HG02678 (cell line): ENCODE results near the gene NFATC3.

Experiments
- ATAC-seq: cut with Tn5 transposase; IDR thresholded peaks from one replicate; pipeline ENCODE4 v1.9.1; 2021; ENCODE audit warnings: mild to moderate bottlenecking, moderate library complexity; ENCODE audit not compliant: unreplicated experiment

Gene NFATC3

DNA sequence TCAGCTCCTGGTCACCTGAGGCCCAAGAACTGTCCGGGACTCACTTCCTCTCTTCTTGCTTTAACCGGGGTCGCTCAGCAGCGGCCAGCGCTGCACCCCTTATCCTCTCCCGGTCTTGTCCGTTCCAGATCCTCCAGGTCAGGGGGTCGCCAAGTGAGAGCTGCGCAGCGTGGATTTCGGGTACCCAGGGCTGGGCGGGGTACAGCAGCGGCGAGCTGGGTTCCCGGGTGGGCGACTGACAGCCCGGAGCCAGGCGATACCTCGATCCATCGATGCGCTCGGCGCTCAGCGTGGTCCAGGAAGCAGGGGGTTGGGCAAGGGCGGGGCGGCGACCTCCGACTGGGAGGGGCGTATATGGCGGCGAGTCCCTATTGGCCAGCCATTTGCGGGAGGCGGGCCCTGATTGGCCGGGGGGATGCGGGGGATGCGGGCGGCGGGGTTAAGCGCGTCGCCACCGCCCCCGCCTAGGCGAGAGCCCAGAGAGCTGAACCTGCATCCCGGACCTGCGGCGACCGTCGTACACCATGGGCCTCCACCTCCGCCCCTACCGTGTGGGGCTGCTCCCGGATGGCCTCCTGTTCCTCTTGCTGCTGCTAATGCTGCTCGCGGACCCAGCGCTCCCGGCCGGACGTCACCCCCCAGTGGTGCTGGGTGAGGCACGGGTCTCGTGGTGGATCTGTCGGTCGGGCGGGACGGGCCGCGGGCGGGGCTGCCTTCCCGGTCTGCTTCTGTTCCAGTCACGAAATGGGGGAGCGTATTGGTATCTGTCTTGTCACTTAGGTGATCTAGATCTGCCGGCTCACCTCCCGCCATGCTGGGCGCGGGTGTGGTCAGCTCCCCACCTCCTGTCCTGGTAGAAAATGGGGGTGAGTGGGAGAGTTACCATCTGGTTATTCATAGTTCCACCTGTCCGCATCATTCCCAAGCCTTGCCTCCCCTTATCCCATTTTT lies 160.0 kb downstream of the NFATC3 start, which contains the start of gene PLA2G15:
TSS of gene PLA2G15 (plus strand) at position 471 of the 951 bp plus-strand sequence. CDS start at position 525, 54 bp downstream.
- ATAC-seq = peak; percentile 87

DNA sequence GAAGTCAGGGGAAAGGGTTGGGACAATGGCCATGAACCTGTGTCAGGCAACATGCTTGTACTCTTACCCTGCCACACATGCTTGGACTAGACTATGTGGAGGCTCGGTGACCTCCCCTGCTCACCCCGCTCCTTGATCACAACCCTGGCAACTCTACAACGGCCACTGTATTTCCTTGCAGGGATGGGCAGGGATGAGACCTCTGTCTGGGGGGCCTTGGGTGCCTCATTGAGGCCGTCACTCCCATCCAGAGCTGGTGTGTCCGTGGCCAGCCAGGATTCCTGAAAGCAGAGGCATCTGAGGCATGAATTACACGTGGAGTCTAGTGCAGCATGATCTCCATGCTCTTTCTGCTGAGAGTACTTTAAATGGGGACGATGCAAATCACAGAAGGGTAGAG lies 161.0 kb downstream of the NFATC3 start:
- no peak for ATAC-seq

DNA sequence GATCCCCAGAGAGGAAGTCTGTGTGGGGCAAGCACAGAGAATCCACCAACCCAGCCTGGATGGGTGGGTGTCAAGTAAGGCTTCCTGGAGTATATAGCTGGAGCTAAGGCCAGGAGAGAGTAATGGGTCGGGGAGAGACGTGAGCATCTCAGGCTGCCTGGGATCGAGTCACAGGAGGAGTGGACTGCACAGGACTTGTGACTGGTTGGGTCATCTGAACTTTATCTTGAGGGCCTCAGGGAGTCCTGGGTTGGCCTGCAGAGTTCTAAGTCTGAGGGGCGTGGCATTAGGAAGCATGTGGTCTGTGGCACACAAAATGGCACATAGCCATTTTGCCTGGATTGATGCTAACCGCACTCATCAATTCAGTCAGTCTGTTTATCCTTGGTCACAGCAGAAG lies 161.5 kb downstream of the NFATC3 start:
- no peak for ATAC-seq

DNA sequence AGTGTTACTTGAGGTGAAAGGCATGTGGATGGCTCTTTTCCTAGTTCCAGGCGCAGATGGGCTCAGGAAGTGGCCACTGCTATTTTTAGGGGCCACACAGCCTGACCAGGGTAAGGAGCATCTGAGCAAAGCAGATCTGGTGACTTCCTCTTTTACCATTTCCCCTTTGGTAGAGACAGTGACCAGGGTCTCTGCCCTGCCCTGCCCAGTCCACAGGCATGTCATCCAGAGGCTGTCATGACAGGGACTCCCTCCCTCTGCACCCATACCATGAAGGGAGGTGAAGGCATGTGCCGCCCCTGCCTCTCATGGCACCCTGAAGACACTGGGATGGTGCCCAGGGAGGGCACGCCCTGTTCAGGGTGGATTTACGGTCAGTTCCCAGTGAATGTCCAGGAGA lies 162.2 kb downstream of the NFATC3 start:
- ATAC-seq = no peak

GRCh38 chr16:68247932-68248331 lies 162.8 kb downstream of the NFATC3 start:
- ATAC-seq = no peak

GRCh38 chr16:68249371-68249770 lies 164.2 kb downstream of the NFATC3 start:
- ATAC-seq = no peak

DNA sequence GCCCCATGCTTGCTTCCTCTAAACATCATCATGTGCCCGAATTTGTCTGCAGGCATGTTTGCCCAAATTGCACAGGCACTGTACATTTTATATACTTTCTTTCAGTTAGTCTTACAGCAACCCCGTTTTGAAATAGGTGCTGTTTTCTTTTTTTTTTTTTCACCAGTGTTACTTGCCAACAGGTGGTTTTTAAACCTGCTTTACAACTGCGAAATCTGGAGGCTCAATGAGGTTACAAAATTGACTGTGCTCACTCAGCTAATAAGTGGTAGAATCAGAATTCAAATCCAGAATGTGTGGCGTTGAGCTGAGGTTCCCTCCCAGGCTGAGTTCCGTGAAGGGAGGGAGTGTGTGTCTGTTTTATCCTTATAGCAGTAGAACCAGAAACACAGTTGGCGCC lies 165.8 kb downstream of the NFATC3 start:
- ATAC-seq = no peak

- no peak for ATAC-seq
These were observed 166.7 kb downstream of the NFATC3 start for GRCh38 chr16:68251832-68252231.

- no peak for ATAC-seq
These were observed 167.2 kb downstream of the NFATC3 start for GRCh38 chr16:68252383-68252782.

GRCh38 chr16:68253721-68254120 lies 168.6 kb downstream of the NFATC3 start:
- ATAC-seq = no peak

GRCh38 chr16:68255712-68256111 lies 170.5 kb downstream of the NFATC3 start:
- ATAC-seq = no peak

GRCh38 chr16:68257251-68257905 lies 172.2 kb downstream of the NFATC3 start:
- ATAC-seq = peak; percentile 74

DNA sequence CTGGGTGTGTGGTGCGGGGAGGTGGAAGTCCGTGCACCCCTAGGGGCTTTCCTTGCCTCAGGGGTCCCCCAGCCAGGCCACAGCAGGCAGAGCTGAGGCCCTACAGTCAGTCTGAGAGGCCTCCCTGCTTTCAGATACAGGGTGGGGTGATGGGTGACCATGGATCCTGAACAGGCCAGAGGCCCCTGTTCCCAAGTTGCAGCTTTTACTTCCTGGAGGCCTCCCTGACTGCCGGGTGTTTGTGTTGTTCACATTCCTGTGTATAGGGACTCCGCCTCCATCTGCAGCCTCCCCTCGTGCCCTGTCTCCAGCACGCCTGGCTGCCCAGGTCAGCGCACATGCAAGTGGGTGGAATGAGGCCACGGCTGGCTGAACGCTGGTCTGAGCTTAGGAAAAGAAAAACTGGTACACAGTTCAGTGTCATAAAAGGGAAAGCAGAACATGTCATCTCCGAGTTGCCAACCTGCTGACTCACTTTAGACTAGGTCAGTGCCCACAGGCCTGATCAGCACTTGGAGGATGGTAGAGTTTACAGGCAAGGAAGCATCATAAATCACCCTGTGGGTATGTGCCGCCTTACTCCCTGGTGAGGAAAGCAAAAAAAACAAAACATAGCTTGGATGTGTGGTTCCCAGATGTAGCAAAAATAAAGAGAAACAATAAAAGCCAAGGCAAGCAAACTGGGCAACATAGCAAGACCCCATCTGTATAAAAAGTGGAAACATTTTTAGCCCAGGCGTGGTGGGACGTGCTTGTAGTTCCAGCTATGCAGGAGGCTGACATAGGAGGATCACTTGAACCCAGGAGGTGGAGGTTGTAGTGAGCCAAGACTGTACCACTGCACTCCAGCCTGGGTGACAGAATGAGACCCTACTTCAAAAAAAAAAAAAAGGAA lies 173.0 kb downstream of the NFATC3 start:
- ATAC-seq = no peak

GRCh38 chr16:68259007-68259825 lies 174.0 kb downstream of the NFATC3 start:
- no peak for ATAC-seq

DNA sequence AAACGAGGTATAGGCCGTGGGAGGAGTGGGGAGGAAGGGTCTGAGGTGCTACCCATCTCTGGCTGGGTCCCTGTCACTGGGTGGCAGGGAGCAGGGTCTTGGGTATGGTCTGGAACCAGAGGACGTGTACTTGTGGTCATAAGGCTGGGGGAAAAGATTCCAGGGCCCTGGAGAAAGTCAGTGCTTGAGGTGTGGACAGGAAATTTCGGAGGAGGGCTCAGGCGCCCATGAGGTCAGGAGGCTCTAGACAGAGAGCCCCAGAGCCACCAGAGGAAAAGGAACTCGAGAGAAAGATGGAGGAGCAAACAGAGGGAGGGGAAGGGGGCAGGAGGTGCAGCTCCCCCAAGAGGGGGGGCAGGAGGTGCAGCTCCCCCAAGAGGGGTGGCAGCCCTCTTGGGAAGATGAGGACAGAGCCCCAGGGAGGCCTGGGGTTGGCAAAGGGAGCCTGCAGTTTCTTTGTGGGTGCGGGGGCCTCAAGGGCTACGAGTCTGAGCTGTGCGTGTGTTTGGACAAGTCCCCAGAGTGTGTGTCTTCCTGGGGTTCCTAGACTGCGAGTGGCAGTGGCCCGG lies 178.5 kb downstream of the NFATC3 start:
- ATAC-seq = peak; percentile 10

DNA sequence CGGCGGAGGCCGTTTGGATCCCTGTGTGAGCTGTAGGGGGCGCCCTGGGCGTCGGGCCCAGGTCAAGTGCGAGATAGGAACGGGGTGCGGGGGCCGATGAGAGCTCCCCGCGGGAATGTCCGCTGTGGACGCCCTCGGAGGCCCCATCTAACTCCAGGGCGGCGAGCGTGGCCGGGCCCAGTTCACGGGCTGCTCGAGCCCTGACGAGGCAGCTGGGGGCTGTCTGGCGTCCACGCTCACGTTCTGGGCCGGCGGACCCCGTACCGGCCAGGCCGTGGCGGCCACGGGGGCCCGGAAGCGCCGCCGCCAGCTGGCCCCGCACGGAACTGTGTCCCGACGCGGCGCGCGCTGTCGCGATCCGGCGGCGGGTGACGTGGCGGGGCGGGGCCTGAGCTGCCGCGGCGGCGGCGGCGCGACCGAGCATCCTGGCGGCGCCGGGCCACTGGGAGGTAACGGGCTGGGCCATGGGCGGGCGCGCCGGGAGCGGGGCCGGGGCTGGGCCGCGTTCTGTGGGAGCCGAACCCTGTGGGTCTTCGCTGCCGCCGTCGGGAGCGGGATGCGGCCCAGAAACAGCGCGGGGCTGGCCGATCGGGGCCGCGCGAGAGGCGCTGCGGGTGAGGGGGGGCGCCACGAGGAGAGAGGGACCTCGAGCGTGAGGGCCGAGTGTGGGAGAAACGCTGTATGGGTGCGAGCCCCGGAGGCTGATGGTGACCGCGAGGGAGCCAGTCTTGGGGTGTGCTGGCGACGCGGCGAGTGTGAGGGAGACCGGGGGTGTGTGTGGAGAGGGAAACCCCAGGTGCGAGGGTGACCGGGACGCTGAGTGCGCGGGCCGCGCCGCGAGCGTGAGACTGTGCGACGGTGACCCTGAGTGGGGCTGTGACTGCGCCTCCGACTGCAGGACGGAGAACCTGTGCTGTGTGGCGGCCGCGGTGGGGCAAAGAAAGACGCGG lies 179.2 kb downstream of the NFATC3 start, which contains the start of gene SLC7A6:
TSS of gene SLC7A6 (plus strand) at position 399 of the 950 bp plus-strand sequence. CDS start 10,201 bp downstream, outside the sequence.
- ATAC-seq = peak; percentile 64

DNA sequence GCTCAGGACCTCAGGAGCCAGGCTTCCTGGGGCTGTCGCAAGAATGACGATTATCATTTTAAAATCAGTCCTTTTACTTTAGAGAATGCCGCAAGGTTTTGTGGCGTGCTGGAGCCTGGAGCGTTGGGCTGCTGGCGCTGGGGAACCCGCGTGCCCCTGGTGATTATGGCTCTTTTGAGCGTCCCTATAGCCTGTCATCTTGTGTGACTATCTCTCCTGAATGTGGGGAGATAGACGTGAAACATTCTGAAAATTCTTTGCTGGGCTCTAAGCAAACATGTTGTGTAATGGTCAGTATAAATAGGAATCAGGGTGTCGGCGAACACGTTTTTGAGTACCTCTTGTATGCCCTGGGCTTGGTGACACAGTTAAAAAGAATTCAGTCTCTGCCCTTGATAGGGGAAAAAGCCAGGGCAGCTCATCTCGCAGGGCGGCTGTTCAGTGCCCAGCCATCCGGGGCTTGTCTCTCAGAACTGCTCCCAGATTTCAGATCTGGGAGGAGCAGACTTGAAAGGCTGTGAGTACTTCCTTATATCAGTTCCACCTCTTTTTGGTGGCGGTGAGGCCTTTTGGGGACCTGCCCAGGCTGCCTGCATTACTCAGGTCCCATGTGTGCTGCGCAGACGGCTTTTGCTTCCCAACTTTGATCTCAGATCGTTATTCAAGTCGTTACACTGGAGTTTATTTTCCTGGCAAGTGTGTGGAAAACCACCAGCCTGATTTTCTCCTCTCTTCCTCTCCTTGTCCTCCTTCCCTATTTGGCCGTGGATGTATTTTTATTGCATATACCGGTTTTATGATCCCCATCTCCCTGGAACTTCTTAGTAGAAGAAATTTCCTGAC lies 180.1 kb downstream of the NFATC3 start:
- ATAC-seq = peak; percentile 9
